CD4-positive, alpha-beta memory T cell (primary cell): ENCODE results near the gene AADAT. TPM values are rescaled to one million over a fixed set of nuclear protein-coding genes. Genes with fewer than 3 reads are reported as not detected.
"Not testable (repeated sequence)": the region's sequence is repeated elsewhere in the genome, so short reads cannot be mapped to it uniquely, and the experiment has no call there.

Experiments
- CTCF ChIA-PET: fragments of 350-600 bp; sonication (Branson Sonifier 250); formaldehyde crosslinking; loops from one replicate; lab custom pipeline; 2021; ENCODE audit warnings: inconsistent platforms; ENCODE audit not compliant: partially characterized antibody; lab: Charles Lee
- POLR2A ChIA-PET: fragments of 350-600 bp; sonication (Branson Sonifier 250); formaldehyde crosslinking; loops from one replicate; lab custom pipeline; 2021; ENCODE audit not compliant: partially characterized antibody; lab: Charles Lee
- DNase-seq, 5 donors: peaks; one replicate each; pipeline versions ENCODE4 v3.0.0 to v3.0.0-alpha.2; 2020 to 2022; ENCODE audit warnings: mixed read lengths in 1 of 5
- H3K27ac ChIP-seq: one replicate; pipeline ENCODE4 v1.7.0; 2013; ENCODE audit warnings: low read depth, low read length
- H3K27me3 ChIP-seq: 2 replicates; pipeline ENCODE4 v1.7.0; 2013; ENCODE audit warnings: mild to moderate bottlenecking, low read length, moderate library complexity; ENCODE audit not compliant: insufficient read depth
- H3K36me3 ChIP-seq: 2 replicates; pipeline ENCODE4 v1.7.0; 2013; ENCODE audit warnings: mild to moderate bottlenecking, low read length, moderate library complexity; ENCODE audit not compliant: insufficient read depth
- H3K4me1 ChIP-seq: 2 replicates; pipeline ENCODE4 v1.7.0; 2013; ENCODE audit warnings: mild to moderate bottlenecking, low read length, moderate library complexity; ENCODE audit not compliant: insufficient read depth
- H3K4me3 ChIP-seq, 2 donors: one replicate each; pipeline ENCODE4 v1.7.0; 2013; ENCODE audit warnings: low read length in 2 of 2, mild to moderate bottlenecking in 1 of 2
- H3K9me3 ChIP-seq, 2 donors: one replicate each; pipeline ENCODE4 v1.7.0; 2013; ENCODE audit warnings: low read length in 2 of 2, control low read depth in 1 of 2; ENCODE audit not compliant: control insufficient read depth in 1 of 2
- H3K27ac Mint-ChIP-seq, 7 donors: one replicate each; pipeline ENCODE4 v1.8.0; 2020 to 2021; ENCODE audit warnings: mixed read lengths in 7 of 7, mild to moderate bottlenecking in 6 of 7, inconsistent platforms in 3 of 7, moderate library complexity in 3 of 7
- H3K27me3 Mint-ChIP-seq, 2 donors: one replicate each; pipeline ENCODE4 v1.8.0; 2020 to 2021; ENCODE audit warnings: mixed read lengths in 2 of 2
- H3K36me3 Mint-ChIP-seq, 2 donors: one replicate each; pipeline ENCODE4 v1.8.0; 2020 to 2021; ENCODE audit warnings: mixed read lengths in 2 of 2, inconsistent platforms in 1 of 2, mild to moderate bottlenecking in 1 of 2
- H3K4me1 Mint-ChIP-seq, 4 donors: one replicate each; pipeline ENCODE4 v1.8.0; 2020 to 2021; ENCODE audit warnings: mixed read lengths in 4 of 4, mild to moderate bottlenecking in 1 of 4
- H3K4me3 Mint-ChIP-seq, 8 donors: one replicate each; pipeline ENCODE4 v1.8.0; 2020 to 2021; ENCODE audit warnings: mixed read lengths in 8 of 8, mild to moderate bottlenecking in 7 of 8, moderate library complexity in 6 of 8, inconsistent platforms in 3 of 8
- H3K9me3 Mint-ChIP-seq, 8 donors: one replicate each; pipeline ENCODE4 v1.8.0; 2020 to 2021; ENCODE audit warnings: mixed read lengths in 8 of 8, mild to moderate bottlenecking in 5 of 8, inconsistent platforms in 3 of 8, moderate library complexity in 1 of 8
- intact Hi-C: fragments of 100-400 bp; cut with micrococcal nuclease; formaldehyde crosslinking; loops from one replicate; pipeline ENCODE4 v1.15.1; 2023
- polyA plus RNA-seq, 2 donors: library from polyadenylated mRNA; unstranded; fragments of 300-500 nt; fragmentation: Illumina TruSeq; gene quantifications; one replicate each; pipeline ENCODE4 v1.2.3, GENCODE V29; 2021
- total RNA-seq, 2 experiments: library from RNA; stranded (reverse); gene quantifications; one replicate each; pipeline ENCODE4 v1.2.3, GENCODE V29; 2021

The AADAT gene
- total and polyA plus RNA-seq, 4 experiments from 2014 or later: not detected

DNA sequence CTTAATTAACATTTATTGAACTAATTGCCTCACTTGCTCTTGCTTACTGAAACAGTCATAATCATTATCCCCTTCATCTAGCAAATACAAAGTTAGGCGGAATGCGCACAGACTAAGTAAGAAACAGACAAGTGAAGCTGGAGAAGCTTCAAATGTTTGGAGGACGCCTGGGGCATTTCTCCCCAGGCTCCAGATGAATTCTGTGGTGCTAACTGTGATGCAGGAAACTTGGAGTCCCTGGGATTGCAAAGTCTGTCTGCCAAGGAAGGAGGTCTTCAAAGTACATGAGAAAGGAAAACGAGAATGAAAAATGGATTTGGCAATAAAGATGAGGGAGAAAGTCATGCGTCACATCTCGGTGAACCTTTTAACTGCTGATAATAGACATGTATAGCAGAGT lies 40.0 kb downstream of the AADAT start:
- Mint-ChIP-seq H3K27ac (no peak overlapping the region), H3K4me1 (no peaks in the 10 kb centered on the region), H3K27me3 (peaks cover 3% of the 10 kb centered on the region in 2 donors), H3K36me3 (no peaks in the 10 kb centered on the region), H3K9me3 (no peaks in the 10 kb centered on the region), H3K4me3 (no peak overlapping the region)
- no peak overlapping the region for H3K27ac ChIP-seq
- no peak overlapping the region for H3K4me3 ChIP-seq
- no peak for DNase-seq
- H3K4me1 ChIP-seq: no peaks in the 10 kb centered on the region
- ChIA-PET CTCF (interaction anchor here (0.7 to 2.3 kb wide), 5 partner anchors 32 to 1129 kb away, joined by 3 to 14 read pairs (median 4); partner anchors contain the start of gene NEK1), POLR2A (no interaction called here)
- H3K9me3 ChIP-seq: no peaks in the 10 kb centered on the region
- H3K36me3 ChIP-seq: no peaks in the 10 kb centered on the region
- intact Hi-C loops: loop anchor here (5.0 kb wide), 1 partner anchor 1867 kb away; no protein-coding TSS in a partner anchor
- no peaks in the 10 kb centered on the region for H3K27me3 ChIP-seq

DNA sequence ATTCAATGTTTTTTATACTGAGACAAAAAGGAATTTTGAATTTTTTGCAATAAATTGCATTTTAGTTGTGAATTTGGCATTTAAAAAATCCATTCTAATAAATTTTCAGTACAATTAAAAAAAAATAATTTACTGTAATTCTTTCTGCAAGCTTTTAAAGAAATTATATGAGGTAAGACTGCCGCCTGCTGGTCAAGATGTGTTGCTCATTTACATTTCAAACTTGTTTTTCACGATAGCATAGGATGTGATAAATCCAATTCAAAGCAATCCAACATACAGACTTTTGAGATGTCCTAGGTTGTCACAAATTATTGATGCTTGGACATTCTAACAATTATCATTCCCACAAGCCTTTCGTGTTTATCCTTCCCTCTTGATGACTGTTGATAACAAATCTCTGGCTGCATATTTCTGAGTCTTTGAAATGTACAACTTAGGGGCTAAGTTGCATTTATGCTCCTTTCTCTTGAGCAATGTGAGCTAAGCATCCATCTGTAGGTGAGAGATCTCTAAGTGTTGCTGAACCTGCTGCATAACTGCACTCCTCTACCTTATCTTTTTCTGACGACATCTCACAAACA lies 41.9 kb downstream of the AADAT start:
- H3K4me3 Mint-ChIP-seq: no peak overlapping the region
- no peaks in the 10 kb centered on the region for H3K9me3 ChIP-seq
- H3K36me3 Mint-ChIP-seq: no peaks in the 10 kb centered on the region
- no peak overlapping the region for H3K27ac ChIP-seq
- no peaks in the 10 kb centered on the region for H3K9me3 Mint-ChIP-seq
- H3K4me1 ChIP-seq: no peaks in the 10 kb centered on the region
- H3K36me3 ChIP-seq: no peaks in the 10 kb centered on the region
- H3K4me1 Mint-ChIP-seq: no peaks in the 10 kb centered on the region
- H3K27me3 Mint-ChIP-seq: peaks cover 2% of the 10 kb centered on the region in 2 donors
- peak; percentile 54 to 61 (median 56) for DNase-seq
- intact Hi-C loops: loop anchor here (1.0 to 5.0 kb wide), 2 partner anchors 435 to 1866 kb away; no protein-coding TSS in a partner anchor
- H3K4me3 ChIP-seq: no peak overlapping the region
- H3K27ac Mint-ChIP-seq: no peak overlapping the region
- H3K27me3 ChIP-seq: no peaks in the 10 kb centered on the region
- POLR2A ChIA-PET: no interaction called here
- CTCF ChIA-PET: interaction anchor here (0.7 to 2.2 kb wide), 11 partner anchors 8 to 1125 kb away, joined by 3 to 51 read pairs (median 3); partner anchors contain the start of gene NEK1

GRCh38 chr4:170046156-170046555 lies 43.6 kb downstream of the AADAT start:
- H3K27me3 ChIP-seq, CTCF ChIA-PET, H3K27me3 Mint-ChIP-seq, DNase-seq, H3K36me3 Mint-ChIP-seq, H3K4me1 ChIP-seq, H3K4me3 Mint-ChIP-seq, H3K9me3 ChIP-seq, H3K27ac ChIP-seq, H3K4me1 Mint-ChIP-seq, H3K36me3 ChIP-seq, H3K4me3 ChIP-seq, POLR2A ChIA-PET, H3K9me3 Mint-ChIP-seq, H3K27ac Mint-ChIP-seq: not testable (repeated sequence)
- intact Hi-C loops: loop anchor here (5.0 kb wide), 1 partner anchor 1864 kb away; no protein-coding TSS in a partner anchor

- no peak overlapping the region for H3K4me3 Mint-ChIP-seq
- Histone ChIP-seq H3K27me3 (no peaks in the 10 kb centered on the region), H3K4me1 (no peaks in the 10 kb centered on the region), H3K9me3 (no peaks in the 10 kb centered on the region), H3K27ac (no peak overlapping the region), H3K36me3 (no peaks in the 10 kb centered on the region), H3K4me3 (no peak overlapping the region)
- H3K36me3 Mint-ChIP-seq: no peaks in the 10 kb centered on the region
- ChIA-PET CTCF (interaction anchor here (0.6 to 1.9 kb wide), 4 partner anchors 8 to 460 kb away, joined by 3 to 7 read pairs (median 4); partner anchors contain the start of gene NEK1), POLR2A (interaction anchor here (2.4 kb wide), 1 partner anchor 14 kb away, joined by 8 read pairs; the partner anchor contains the start of gene MFAP3L)
- intact Hi-C loops: no loop called here
- no peaks in the 10 kb centered on the region for H3K4me1 Mint-ChIP-seq
- H3K27me3 Mint-ChIP-seq: no peaks in the 10 kb centered on the region
- DNase-seq: no peak
- H3K9me3 Mint-ChIP-seq: no peaks in the 10 kb centered on the region
- no peak overlapping the region for H3K27ac Mint-ChIP-seq
These were observed 49.6 kb downstream of the AADAT start for GRCh38 chr4:170040031-170040680.

DNA sequence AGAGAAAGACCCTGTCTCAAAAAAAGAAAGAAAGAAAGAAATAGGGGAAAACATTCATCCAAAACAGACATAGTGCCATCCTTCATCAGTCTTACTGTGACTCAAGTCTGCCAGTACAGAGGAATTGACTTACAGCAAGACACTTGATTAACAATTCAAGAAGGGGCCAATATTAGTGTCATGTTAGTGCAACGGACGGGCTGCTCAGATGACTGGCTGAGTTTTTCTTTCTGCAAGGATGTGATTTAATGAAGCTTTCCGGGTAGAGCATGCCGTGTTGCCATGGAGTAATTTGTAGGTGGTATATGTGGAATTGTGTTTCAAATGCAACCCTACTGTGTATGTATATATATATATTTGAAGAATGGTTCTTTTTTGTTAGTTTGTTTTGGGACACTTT lies 51.0 kb downstream of the AADAT start:
- H3K4me3 ChIP-seq: no peak overlapping the region
- intact Hi-C loops: no loop called here
- H3K27ac ChIP-seq: no peak overlapping the region
- no peaks in the 10 kb centered on the region for H3K36me3 Mint-ChIP-seq
- H3K4me1 Mint-ChIP-seq: no peaks in the 10 kb centered on the region
- H3K9me3 ChIP-seq: no peaks in the 10 kb centered on the region
- no peak for DNase-seq
- no peak overlapping the region for H3K27ac Mint-ChIP-seq
- POLR2A ChIA-PET: interaction anchor here (2.4 kb wide), 1 partner anchor 12 kb away, joined by 8 read pairs; the partner anchor contains the start of gene MFAP3L
- no peaks in the 10 kb centered on the region for H3K9me3 Mint-ChIP-seq
- no peaks in the 10 kb centered on the region for H3K4me1 ChIP-seq
- CTCF ChIA-PET: no interaction called here
- no peaks in the 10 kb centered on the region for H3K36me3 ChIP-seq
- H3K27me3 ChIP-seq: no peaks in the 10 kb centered on the region
- H3K4me3 Mint-ChIP-seq: no peak overlapping the region
- H3K27me3 Mint-ChIP-seq: peaks cover 0 to 2% of the 10 kb centered on the region in 2 donors

DNA sequence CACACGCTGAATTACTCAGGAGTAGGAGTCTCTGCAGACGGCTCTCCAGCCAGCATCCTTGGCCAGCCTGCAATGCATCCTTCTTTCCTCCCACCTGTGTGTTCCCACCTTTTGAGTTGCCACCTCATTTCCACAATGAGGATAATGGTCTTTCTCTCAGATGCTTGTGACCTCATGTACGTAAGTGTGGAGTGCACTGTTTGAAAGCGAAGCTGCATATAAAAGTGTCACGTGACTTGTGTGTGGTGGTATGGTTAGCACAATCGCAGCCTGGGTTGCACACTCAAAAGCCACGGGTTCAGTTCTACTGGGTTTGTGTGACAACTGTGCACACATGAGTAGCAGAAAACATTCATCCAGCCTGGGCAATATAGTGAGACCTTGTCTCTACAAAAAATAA lies 51.5 kb downstream of the AADAT start:
- no peak overlapping the region for H3K27ac ChIP-seq
- peaks cover 0 to 2% of the 10 kb centered on the region in 2 donors for H3K27me3 Mint-ChIP-seq
- H3K36me3 ChIP-seq: no peaks in the 10 kb centered on the region
- H3K4me1 Mint-ChIP-seq: no peaks in the 10 kb centered on the region
- H3K4me1 ChIP-seq: no peaks in the 10 kb centered on the region
- no peaks in the 10 kb centered on the region for H3K9me3 Mint-ChIP-seq
- no peaks in the 10 kb centered on the region for H3K9me3 ChIP-seq
- no peak overlapping the region for H3K4me3 Mint-ChIP-seq
- no peak overlapping the region for H3K27ac Mint-ChIP-seq
- ChIA-PET CTCF (interaction anchor here (1.3 kb wide), 1 partner anchor 13 kb away, joined by 3 read pairs; no protein-coding TSS in a partner anchor), POLR2A (no interaction called here)
- H3K36me3 Mint-ChIP-seq: no peaks in the 10 kb centered on the region
- no peaks in the 10 kb centered on the region for H3K27me3 ChIP-seq
- no peak overlapping the region for H3K4me3 ChIP-seq
- intact Hi-C loops: no loop called here
- DNase-seq: no peak

DNA sequence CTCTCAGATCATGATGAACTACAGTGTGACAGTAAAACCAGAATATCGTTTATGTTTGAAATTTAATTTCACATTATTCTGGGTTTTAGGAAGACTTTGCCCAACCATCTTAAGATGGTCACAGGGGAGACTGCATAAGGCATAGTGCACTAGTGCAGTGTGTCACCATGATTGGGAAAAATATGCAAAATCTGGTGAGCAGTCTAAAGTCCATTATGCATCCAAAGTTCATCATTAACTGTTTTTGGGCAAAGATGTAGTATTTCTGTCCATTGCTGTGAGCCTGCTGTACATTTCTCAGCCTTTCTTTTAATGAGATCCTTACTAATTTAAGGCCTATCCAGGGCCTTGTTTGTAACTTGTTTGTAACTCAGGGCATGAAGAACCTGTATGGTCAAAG lies 52.3 kb downstream of the AADAT start:
- H3K27ac Mint-ChIP-seq: no peak overlapping the region
- intact Hi-C loops: no loop called here
- POLR2A ChIA-PET: no interaction called here
- H3K9me3 ChIP-seq: no peaks in the 10 kb centered on the region
- H3K36me3 Mint-ChIP-seq: no peaks in the 10 kb centered on the region
- DNase-seq: no peak
- no peaks in the 10 kb centered on the region for H3K9me3 Mint-ChIP-seq
- CTCF ChIA-PET: interaction anchor here (1.3 kb wide), 1 partner anchor 12 kb away, joined by 3 read pairs; no protein-coding TSS in a partner anchor
- H3K4me1 Mint-ChIP-seq: no peaks in the 10 kb centered on the region
- peaks cover 0 to 2% of the 10 kb centered on the region in 2 donors for H3K27me3 Mint-ChIP-seq
- no peak overlapping the region for H3K27ac ChIP-seq
- no peak overlapping the region for H3K4me3 Mint-ChIP-seq
- no peak overlapping the region for H3K4me3 ChIP-seq
- no peaks in the 10 kb centered on the region for H3K4me1 ChIP-seq
- H3K27me3 ChIP-seq: no peaks in the 10 kb centered on the region
- H3K36me3 ChIP-seq: no peaks in the 10 kb centered on the region
